ENCODE results near the gene SEC24C. TPM values are rescaled to one million over a fixed set of nuclear protein-coding genes. Genes with fewer than 3 reads are reported as not detected.

Gene SEC24C
- polyA plus RNA-seq, 1 of the 3 experiments (the other 2 are of a cell fraction), result 73.6 TPM

DNA sequence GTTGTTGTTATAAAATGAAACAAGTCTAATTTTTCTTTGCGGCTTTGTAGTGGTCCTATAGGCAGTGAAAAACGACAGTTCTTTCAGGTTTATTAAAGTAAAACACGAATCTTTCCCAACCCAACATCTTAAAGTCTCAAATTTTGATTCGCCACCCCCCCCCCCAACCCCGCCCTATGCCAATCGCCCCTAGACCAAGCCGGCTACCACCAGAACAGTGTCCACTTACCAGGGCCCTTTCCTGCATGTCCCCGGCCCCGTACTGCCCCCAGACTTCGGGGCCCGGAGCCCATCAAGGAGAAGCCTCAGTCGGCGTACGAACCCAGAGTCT is 37.3 kb downstream of the SEC24C start:
- H4K20me1 ChIP-seq (ENCODE audit: insufficient read depth), result peaks cover 5% of the 10 kb centered on the region
- peak overlapping the region; percentile 63 to 81 for H3K4me3 ChIP-seq (ENCODE audit: low read depth in 2 of 2, low read length in 1 of 2)
- DNase-seq, result no peak
- H3K27ac ChIP-seq (ENCODE audit: low read depth in 2 of 2, low read length in 1 of 2), result peak overlapping the region; percentile 68 to 69
- H3F3A ChIP-seq (replicated peaks; ENCODE audit: insufficient read depth), result peaks cover 9% of the 10 kb centered on the region
- H3K9ac ChIP-seq, result peak overlapping the region; percentile 80
- H3K4me2 ChIP-seq, result peak overlapping the region; percentile 67
- POLR2A ChIA-PET, result interaction anchor here (0.7 to 1.7 kb wide), 3 partner anchors 9 to 39 kb away, joined by 3 to 25 read pairs (median 3); a partner anchor contains a TSS
- WGBS (ENCODE audit: low lambda C conversion rate), result under 1% methylated on average over 12 of the region's 14 CpGs
- H3K9me2 ChIP-seq, result no peaks in the 10 kb centered on the region
- H3K79me2 ChIP-seq (ENCODE audit: insufficient read depth), result peaks cover 92% of the 10 kb centered on the region
- TF ChIP-seq POLR2AphosphoS5 (IDR thresholded peaks at IDR 0.05; ENCODE audit: low read depth, low read length) (no peak), FOXJ3 (CRISPR knock-in tag; IDR thresholded peaks at IDR 0.05) (no peak), JUND (IDR thresholded peaks at IDR 0.05) (no peak), RXRA (IDR thresholded peaks at IDR 0.05; ENCODE audit: borderline replicate concordance, low read depth) (no peak), FOXM1 (IDR thresholded peaks at IDR 0.05; ENCODE audit: low read depth) (no peak), RFX5 (IDR thresholded peaks at IDR 0.05; ENCODE audit: low read length) (no peak), RCOR1 (IDR thresholded peaks at IDR 0.05; ENCODE audit: low read length) (no peak), MXI1 (IDR thresholded peaks at IDR 0.05; ENCODE audit: low read depth, low read length) (no peak), YY1 (IDR thresholded peaks at IDR 0.05; ENCODE audit: low read depth) (no peak), SIN3A (IDR thresholded peaks at IDR 0.05; ENCODE audit: borderline replicate concordance, low read depth, low read length) (no peak), RAD21 (IDR thresholded peaks at IDR 0.05; ENCODE audit: low read length) (no peak), NFIC (IDR thresholded peaks at IDR 0.05; ENCODE audit: borderline replicate concordance) (no peak), TCF12 (IDR thresholded peaks at IDR 0.05) (no peak), SMC3 (IDR thresholded peaks at IDR 0.05; ENCODE audit: low read depth, low read length) (no peak), TAF1 (IDR thresholded peaks at IDR 0.05; ENCODE audit: borderline replicate concordance, low read depth, low read length) (no peak)
- TF ChIP-seq, protein P1, sequence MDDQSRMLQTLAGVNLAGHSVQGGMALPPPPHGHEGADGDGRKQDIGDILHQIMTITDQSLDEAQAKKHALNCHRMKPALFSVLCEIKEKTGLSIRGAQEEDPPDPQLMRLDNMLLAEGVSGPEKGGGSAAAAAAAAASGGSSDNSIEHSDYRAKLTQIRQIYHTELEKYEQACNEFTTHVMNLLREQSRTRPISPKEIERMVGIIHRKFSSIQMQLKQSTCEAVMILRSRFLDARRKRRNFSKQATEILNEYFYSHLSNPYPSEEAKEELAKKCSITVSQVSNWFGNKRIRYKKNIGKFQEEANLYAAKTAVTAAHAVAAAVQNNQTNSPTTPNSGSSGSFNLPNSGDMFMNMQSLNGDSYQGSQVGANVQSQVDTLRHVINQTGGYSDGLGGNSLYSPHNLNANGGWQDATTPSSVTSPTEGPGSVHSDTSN (IDR thresholded peaks at IDR 0.05), result no peak
- TF ChIP-seq, protein P2, sequence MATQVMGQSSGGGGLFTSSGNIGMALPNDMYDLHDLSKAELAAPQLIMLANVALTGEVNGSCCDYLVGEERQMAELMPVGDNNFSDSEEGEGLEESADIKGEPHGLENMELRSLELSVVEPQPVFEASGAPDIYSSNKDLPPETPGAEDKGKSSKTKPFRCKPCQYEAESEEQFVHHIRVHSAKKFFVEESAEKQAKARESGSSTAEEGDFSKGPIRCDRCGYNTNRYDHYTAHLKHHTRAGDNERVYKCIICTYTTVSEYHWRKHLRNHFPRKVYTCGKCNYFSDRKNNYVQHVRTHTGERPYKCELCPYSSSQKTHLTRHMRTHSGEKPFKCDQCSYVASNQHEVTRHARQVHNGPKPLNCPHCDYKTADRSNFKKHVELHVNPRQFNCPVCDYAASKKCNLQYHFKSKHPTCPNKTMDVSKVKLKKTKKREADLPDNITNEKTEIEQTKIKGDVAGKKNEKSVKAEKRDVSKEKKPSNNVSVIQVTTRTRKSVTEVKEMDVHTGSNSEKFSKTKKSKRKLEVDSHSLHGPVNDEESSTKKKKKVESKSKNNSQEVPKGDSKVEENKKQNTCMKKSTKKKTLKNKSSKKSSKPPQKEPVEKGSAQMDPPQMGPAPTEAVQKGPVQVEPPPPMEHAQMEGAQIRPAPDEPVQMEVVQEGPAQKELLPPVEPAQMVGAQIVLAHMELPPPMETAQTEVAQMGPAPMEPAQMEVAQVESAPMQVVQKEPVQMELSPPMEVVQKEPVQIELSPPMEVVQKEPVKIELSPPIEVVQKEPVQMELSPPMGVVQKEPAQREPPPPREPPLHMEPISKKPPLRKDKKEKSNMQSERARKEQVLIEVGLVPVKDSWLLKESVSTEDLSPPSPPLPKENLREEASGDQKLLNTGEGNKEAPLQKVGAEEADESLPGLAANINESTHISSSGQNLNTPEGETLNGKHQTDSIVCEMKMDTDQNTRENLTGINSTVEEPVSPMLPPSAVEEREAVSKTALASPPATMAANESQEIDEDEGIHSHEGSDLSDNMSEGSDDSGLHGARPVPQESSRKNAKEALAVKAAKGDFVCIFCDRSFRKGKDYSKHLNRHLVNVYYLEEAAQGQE (IDR thresholded peaks at IDR 0.05; ENCODE audit: low read depth, low read length), result no peak
- TF ChIP-seq, protein P3, sequence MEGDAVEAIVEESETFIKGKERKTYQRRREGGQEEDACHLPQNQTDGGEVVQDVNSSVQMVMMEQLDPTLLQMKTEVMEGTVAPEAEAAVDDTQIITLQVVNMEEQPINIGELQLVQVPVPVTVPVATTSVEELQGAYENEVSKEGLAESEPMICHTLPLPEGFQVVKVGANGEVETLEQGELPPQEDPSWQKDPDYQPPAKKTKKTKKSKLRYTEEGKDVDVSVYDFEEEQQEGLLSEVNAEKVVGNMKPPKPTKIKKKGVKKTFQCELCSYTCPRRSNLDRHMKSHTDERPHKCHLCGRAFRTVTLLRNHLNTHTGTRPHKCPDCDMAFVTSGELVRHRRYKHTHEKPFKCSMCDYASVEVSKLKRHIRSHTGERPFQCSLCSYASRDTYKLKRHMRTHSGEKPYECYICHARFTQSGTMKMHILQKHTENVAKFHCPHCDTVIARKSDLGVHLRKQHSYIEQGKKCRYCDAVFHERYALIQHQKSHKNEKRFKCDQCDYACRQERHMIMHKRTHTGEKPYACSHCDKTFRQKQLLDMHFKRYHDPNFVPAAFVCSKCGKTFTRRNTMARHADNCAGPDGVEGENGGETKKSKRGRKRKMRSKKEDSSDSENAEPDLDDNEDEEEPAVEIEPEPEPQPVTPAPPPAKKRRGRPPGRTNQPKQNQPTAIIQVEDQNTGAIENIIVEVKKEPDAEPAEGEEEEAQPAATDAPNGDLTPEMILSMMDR (IDR thresholded peaks at IDR 0.05), result no peak
- TF ChIP-seq, protein P4, sequence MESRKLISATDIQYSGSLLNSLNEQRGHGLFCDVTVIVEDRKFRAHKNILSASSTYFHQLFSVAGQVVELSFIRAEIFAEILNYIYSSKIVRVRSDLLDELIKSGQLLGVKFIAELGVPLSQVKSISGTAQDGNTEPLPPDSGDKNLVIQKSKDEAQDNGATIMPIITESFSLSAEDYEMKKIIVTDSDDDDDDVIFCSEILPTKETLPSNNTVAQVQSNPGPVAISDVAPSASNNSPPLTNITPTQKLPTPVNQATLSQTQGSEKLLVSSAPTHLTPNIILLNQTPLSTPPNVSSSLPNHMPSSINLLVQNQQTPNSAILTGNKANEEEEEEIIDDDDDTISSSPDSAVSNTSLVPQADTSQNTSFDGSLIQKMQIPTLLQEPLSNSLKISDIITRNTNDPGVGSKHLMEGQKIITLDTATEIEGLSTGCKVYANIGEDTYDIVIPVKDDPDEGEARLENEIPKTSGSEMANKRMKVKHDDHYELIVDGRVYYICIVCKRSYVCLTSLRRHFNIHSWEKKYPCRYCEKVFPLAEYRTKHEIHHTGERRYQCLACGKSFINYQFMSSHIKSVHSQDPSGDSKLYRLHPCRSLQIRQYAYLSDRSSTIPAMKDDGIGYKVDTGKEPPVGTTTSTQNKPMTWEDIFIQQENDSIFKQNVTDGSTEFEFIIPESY (IDR thresholded peaks at IDR 0.05; ENCODE audit: borderline replicate concordance, low read depth), result no peak
- TF ChIP-seq, protein P5, sequence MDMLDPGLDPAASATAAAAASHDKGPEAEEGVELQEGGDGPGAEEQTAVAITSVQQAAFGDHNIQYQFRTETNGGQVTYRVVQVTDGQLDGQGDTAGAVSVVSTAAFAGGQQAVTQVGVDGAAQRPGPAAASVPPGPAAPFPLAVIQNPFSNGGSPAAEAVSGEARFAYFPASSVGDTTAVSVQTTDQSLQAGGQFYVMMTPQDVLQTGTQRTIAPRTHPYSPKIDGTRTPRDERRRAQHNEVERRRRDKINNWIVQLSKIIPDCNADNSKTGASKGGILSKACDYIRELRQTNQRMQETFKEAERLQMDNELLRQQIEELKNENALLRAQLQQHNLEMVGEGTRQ (IDR thresholded peaks at IDR 0.05; ENCODE audit: borderline replicate concordance, low read depth, low read length), result no peak
- H2AFZ ChIP-seq (ENCODE audit: low read depth), result 0 out of 2 replicates have a peak overlapping the region, but pooled peaks have one; percentile 44
- H3K4me1 ChIP-seq (ENCODE audit: control insufficient read depth in 1 of 2, insufficient read depth in 2 of 2, low read depth in 1 of 2, low read length in 1 of 2), result peaks cover 0 to 13% of the 10 kb centered on the region in 2 experiments; a peak in 3 of 4 replicates
- H3K27me3 ChIP-seq (ENCODE audit: insufficient read depth), result no peaks in the 10 kb centered on the region
- no peaks in the 10 kb centered on the region for H3K9me3 ChIP-seq
- H3K36me3 ChIP-seq (replicated peaks in 1 of 2; ENCODE audit: control insufficient read depth in 1 of 2, insufficient read depth in 2 of 2, low read length in 1 of 2), result peaks cover 7 to 23% of the 10 kb centered on the region in 2 experiments
- CTCF ChIA-PET, result interaction anchor here (1.5 to 1.6 kb wide), 2 partner anchors 16 to 67 kb away, joined by 3 to 5 read pairs; no protein-coding TSS in a partner anchor
